HG02938 (cell line): ENCODE data around the gene ZNF385B.
"Not testable (repeated sequence)": the region's sequence is repeated elsewhere in the genome, so short reads cannot be mapped to it uniquely, and the experiment has no call there.

Source experiments
- ATAC-seq: cut with Tn5 transposase; IDR thresholded peaks from one replicate; pipeline ENCODE4 v1.9.1; 2021; ENCODE audit warnings: mild to moderate bottlenecking, moderate library complexity; ENCODE audit not compliant: unreplicated experiment

Gene ZNF385B

DNA sequence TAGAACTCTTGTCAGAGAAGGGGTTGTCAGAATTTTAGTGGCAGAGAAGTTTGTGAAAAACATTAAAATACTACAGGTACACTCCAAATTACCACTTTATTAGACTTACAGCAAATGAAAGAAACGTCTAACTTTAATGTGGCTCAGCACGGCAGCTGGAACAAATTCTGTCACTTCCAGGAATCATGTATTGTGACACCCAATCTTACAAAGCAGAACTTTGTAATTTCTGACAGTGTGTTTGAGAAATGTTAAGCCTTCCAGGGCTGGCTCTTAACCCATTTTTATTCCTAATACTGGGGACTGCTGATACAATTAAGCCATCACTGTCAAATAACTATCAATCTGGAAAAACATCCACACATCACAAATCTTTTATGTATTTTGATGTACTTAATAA, 216.4 kb downstream of the ZNF385B start:
- ATAC-seq: no peak

- no peak for ATAC-seq
Measured at GRCh38 chr2:179642462-179642861, 218.9 kb downstream of the ZNF385B start.

DNA sequence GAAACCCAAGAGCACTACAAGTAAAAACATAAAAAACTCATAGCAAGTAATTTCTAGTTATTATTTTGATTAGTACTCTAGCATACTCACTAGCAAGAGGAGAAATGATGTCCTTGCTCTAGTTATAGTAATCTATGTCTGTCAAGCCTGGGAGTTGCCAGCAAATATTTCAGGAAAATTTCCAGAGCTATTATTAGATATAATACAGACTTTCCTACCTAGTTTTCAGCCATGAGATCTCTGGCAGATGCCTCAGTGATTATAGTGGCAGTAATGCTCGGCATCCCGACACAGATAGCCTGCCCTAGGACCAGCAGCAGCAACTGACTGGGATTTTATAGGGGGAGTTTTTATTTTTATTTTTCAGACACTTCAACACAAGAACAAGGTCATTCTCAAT, 224.4 kb downstream of the ZNF385B start:
- ATAC-seq: no peak

DNA sequence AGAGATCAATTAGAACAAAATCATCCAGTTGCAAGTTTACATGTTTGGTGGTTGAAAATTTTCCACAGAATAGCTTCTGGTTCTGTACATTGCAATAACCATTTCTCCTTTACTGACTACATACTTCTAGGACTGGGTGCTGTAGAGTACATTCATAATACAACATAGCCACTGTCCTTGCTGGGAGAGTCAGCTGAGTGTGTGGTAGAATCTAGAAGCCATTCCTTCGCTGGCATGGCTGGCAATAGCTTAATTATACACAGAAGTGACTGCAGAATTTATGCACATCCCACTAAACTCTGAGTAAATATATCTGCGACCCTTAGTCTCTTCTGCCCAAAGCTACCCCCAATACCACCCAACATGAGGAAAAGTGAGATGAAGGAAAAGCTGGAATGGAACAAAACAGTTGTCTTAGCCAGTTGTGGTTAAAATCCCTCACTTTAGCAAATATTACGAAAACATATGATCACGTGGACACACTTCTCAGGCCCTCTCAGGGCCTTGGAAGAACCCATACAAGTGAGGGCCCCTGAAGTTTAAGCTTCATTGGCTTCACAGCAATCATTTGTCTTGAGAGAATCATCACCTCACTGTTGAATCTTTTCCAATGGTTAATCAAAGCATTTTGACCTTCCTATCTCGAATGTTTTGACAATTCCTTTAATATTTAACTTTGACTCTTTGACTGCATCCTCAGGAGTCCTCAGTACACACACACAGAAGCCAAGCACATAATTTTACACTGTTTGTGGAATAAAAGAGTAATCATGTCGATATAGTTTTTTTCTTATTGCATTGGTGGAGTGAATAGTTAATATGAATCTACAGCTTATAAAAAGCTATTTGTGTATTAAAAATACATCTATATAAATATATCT, 225.1 kb downstream of the ZNF385B start:
- no peak for ATAC-seq

DNA sequence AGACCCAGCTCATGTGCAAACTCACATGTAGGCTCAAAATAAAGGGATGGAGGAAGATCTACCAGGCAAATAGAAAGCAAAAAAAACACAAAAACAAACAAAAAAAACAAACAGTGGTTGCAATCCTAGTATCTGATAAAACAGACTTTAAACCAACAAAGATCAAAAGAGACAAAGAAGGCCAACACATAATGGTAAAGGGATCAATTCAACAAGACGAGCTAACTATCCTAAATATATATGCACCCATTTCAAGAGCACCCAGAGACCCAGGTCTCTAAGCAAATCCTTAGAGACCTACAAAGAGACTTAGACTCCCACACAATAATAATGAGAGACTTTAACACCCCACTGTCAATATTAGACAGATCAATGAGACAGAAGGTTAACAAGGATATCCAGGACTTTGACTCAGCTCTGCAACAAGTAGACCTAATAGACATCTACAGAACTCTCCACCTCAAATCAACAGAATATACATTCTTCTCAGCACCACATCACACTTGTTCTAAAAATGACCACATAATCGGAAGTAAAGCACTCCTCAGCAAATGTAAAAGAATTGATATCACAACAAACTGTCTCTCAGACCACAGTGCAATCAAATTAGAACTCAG, 229.5 kb downstream of the ZNF385B start:
- not testable (repeated sequence) for ATAC-seq

DNA sequence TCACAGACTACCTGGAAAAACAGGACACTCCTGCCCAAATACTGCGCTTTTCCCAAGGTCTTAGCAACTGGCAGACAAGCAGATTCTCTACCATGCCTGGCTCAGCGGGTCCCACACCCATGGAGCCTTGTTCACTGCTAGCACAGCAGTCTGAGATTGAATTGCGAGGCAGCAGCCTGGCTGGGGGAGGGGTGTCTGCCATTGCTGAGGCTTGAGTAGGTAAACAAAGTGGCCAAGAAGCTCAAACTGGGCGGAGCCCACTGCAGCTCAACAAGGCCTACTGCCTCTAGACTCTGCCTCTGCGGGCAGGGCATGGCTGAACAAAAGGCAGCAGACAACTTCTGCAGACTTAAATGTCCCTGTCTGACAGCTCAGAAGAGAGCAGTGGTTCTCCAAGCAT, 231.6 kb downstream of the ZNF385B start:
- ATAC-seq: not testable (repeated sequence)

DNA sequence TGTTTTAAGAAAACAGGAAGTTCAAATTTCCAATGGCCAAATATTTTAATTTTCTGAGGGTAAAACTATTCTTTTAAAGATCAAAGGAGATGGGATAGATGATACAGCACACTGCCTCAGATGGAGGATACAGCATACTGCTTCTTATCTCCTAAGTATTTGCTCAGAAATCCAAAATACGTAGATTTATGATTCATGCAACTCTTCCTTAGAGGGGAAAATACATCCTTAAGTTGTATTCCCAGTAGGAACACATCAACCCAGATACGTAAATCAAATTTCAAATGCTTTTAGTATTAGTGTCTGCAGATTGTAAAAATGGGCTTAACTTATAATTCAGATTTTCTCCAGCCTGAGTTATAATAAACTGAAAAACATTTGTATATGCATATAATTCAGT, 235.2 kb downstream of the ZNF385B start:
- ATAC-seq: no peak

DNA sequence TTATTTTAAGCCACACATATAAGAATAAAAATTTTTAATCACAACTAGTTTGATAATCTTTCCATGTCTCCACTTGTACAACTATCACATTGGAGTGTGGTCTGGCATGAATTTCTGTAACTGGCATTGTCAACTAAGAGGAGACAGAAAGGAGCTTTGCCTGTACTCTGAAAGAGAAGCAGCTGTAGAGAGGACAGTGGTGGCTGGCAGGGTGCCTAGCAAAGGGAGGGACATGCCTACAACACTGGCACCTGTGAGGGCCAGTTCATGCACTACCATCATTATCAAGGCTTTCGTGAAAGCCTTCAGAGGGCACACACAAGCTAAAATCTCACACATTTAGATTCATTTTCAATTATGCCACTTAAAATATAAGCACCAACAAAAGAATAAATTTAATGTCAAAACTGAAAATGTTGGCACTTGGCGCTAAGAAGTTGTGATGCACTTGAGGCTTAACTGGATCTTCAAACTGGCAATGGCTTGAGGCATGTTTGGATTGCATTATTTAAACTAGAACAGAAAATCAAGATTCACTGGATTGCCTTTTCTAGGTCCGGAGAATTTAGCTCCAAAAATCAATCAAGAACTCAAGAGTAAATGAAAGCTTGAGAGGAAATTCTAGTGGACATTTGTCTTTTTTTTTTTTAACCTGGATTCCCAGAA, 238.6 kb downstream of the ZNF385B start:
- ATAC-seq: no peak

DNA sequence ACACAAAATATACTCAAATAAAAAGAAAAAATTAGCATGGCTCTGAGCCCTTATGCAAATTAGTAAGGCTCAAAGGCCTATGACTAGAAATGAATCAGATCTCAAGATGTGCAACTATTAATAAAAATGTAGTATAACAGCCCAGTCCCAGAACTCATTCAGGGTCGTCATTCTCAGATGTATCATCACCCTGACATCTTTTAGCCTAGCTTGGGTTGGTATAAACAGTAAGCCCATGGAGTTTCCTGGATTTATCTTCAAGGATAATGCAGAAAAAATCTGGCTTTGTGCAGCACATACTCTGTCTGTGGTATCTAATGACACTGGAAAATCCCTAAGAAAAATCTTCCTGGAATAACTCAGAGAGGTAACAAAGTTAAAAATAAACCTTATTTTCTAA, 239.3 kb downstream of the ZNF385B start:
- no peak for ATAC-seq

DNA sequence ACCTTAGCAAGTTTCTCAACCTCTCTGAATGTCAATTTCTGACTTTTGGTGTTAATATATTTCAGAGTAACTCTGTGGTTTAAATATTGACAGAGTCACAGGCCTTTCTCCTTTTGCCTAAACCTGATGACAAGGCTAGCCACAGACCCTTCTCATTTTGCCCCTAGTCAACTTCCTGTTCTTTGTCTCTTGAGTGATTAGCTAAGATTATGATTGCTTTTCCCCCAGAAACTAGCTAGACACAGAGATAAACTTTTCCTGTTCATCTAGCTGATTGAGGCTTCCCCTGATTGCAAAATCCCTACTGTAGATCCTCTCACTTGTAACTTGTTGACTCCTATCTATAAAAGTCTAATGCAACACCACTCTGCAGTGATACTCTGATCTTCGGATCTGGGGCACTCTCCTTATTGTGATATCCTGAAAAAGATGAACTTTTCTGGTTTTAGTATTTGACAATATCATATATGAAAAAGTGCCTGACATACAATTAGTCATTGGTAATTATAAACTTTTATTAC, 241.4 kb downstream of the ZNF385B start:
- no peak for ATAC-seq

- no peak for ATAC-seq
Measured at GRCh38 chr2:179614121-179614520, 247.3 kb downstream of the ZNF385B start.

DNA sequence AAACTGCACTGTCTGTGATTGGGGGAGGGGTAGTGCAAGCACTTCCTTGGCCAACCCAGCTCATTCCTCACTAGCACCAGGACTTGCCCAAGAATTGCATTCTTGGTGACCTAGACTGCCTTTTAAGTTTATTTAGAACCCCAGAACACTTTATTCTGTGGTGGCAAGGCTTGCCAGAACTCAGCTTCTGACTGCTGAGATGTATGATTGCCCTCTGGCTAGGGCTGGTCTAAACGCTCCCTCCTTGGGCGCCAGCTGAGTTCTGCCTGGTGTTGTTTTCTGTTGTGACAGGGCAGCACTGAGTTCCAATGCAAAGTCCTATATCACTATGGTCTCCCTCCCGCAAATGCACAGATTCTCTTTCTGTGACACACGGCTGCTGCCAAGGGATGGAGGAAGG, 247.7 kb downstream of the ZNF385B start:
- ATAC-seq: no peak

DNA sequence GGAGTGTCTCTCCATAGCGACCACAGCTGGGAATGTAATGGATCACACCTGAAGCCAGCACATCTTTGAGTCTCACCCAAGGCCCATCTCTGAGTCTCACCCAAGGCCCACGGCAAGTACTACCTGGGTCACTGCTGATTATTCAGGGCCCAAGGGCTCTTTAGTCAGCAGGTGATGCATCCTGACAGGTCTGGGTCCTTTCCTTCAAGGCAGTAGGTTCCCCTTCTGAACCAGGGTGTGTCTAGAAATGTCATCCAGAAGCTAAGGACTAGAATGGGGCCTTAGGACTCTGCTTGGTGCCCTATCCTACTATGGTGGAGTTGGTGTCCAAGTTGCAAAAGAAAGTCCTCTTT, 248.1 kb downstream of the ZNF385B start:
- no peak for ATAC-seq

DNA sequence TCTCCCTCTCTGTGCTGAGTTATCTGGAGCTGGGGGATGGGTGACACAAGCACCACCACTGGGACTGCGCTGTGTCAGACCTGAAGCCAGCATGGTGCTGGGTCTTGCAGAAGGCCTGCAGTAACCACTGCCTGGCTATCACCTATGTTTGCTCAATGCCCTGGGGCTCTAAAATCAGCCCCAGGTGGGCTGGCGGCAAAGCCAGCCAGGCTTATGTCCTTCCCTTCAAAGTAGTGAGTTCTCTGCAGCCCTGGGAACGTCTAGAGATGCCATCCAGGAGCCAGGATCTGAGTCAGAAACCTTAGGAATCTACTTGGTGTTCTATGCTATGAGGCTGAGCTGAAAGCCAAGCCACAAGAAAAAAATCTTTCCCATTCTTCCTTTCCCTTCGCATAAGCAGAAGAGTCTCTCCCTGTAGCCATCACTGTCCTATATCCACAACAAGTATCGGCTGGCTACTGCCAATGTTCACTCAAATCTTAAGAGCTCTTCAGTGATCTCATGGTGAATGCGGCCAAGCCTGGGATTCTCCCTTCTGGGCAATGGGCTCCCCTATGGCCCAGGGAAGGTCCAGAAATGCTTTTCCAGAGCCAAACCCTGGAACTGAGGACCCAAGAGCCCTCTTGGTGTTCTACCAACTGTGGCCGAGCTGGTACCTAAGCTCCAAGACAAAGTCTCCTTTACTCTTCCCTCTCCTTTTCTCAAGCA, 248.7 kb downstream of the ZNF385B start:
- no peak for ATAC-seq

- ATAC-seq: no peak
Measured at GRCh38 chr2:179612108-179612507, 249.3 kb downstream of the ZNF385B start.

DNA sequence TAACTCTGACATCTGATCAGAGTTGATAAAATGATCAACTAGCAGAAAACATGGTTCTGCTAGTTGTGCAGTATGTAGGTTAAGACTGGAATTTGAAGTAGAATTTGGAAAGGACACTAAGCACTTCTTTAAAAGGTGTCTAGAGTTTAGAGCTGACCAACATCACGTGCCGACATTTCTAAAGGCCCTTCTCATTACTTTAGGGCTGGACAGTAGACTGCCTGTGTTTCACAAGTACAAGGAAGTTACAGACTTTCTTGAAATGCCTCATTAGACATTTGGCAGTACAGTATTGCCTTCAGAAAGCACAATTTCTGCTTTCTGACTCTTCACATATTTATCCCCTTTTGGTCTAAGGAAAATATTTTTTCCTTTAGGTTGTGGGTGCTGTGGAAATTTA, 255.3 kb downstream of the ZNF385B start:
- no peak for ATAC-seq

DNA sequence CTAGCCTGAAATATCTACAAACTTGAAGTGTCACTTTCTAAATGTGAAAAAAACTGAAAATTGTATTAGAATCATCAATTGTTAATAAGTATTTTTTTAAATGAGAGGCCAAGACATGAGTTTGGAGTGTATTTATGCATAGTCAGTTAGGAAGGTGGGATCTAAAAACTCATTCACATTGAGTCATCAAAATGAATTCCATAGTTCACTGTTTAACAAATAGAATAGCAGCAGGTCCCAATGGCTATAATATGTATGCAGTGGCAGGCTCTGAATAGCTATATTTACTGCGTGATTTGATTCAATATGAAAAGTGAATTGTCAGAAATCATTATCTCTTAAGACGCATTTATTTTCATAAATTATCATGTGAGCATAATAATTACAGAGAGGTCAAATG, 256.1 kb downstream of the ZNF385B start:
- ATAC-seq: no peak

GRCh38 chr2:179604598-179604997, 256.8 kb downstream of the ZNF385B start:
- no peak for ATAC-seq

DNA sequence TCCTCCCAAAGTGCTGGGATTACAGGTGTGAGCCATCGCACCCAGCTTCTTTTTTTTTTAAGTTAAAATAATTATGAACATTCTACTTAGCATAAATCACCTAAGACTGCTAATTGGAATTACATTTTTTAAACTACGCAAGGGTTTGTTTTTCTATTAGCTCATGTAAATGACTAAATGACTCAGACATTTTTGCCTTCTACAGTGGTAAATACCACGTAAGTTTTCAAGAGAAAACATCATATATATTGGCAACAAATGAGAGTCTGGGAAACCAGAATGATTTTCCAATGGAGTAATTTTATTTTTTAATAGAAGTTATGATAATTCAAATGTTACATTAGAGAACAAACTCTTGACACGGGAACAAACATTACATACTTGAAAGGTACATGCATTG, 259.0 kb downstream of the ZNF385B start:
- ATAC-seq: no peak

- no peak for ATAC-seq
Measured at GRCh38 chr2:179596018-179596417, 265.4 kb downstream of the ZNF385B start.

- no peak for ATAC-seq
Measured at GRCh38 chr2:179595284-179595683, 266.1 kb downstream of the ZNF385B start.
